MM.1S (cell line): Measurements from ENCODE around the gene SPCS2.

Source experiments
- DNase-seq: peaks from one replicate; pipeline ENCODE4 v3.0.0-alpha.2; 2015
- H2AFZ ChIP-seq: fragments of 300-600 bp; sonication (generic); 2 replicates; pipeline ENCODE4 v1.6.0; 2016; ENCODE audit warnings: antibody characterized with exemption, low read length
- H3F3A ChIP-seq: fragments of 300-600 bp; sonication (generic); 2 replicates; pipeline ENCODE4 v1.6.1; 2016; ENCODE audit warnings: mild to moderate bottlenecking, antibody characterized with exemption, low read length, moderate library complexity, mixed read lengths; ENCODE audit not compliant: insufficient read depth
- H3K27ac ChIP-seq: fragments of 300-600 bp; sonication (generic); 2 replicates; pipeline ENCODE4 v1.5.1; 2016; ENCODE audit warnings: mild to moderate bottlenecking, low read length
- H3K27me3 ChIP-seq: fragments of 300-600 bp; sonication (generic); replicated peaks from 2 replicates; pipeline ENCODE4 v1.6.0; 2016; ENCODE audit warnings: low read length; ENCODE audit not compliant: insufficient read depth
- H3K36me3 ChIP-seq: fragments of 300-600 bp; sonication (generic); replicated peaks from 2 replicates; pipeline ENCODE4 v1.6.1; 2016; ENCODE audit warnings: mild to moderate bottlenecking, low read length, mixed read lengths; ENCODE audit not compliant: insufficient read depth
- H3K4me1 ChIP-seq: fragments of 300-600 bp; sonication (generic); 2 replicates; pipeline ENCODE4 v1.6.1; 2016; ENCODE audit warnings: low read length, mixed read lengths
- H3K4me2 ChIP-seq: fragments of 300-600 bp; sonication (generic); 2 replicates; pipeline ENCODE4 v1.6.0; 2016; ENCODE audit warnings: low read depth, low read length
- H3K4me3 ChIP-seq: fragments of 300-600 bp; sonication (generic); 2 replicates; pipeline ENCODE4 v1.5.1; 2016; ENCODE audit warnings: low read length, mixed read lengths
- H3K79me2 ChIP-seq: fragments of 300-600 bp; sonication (generic); 2 replicates; pipeline ENCODE4 v1.6.1; 2016; ENCODE audit warnings: mixed run types, low read length, mixed read lengths
- H3K9ac ChIP-seq: fragments of 300-600 bp; sonication (generic); 2 replicates; pipeline ENCODE4 v1.6.1; 2016; ENCODE audit warnings: low read length, mixed read lengths
- H3K9me2 ChIP-seq: fragments of 300-600 bp; sonication (generic); replicated peaks from 2 replicates; pipeline ENCODE4 v1.6.1; 2016; ENCODE audit warnings: mild to moderate bottlenecking, low read length, mixed read lengths; ENCODE audit not compliant: insufficient read depth
- H3K9me3 ChIP-seq: fragments of 300-600 bp; sonication (generic); replicated peaks from 2 replicates; pipeline ENCODE4 v1.6.1; 2016; ENCODE audit warnings: mild to moderate bottlenecking, low read length, mixed read lengths; ENCODE audit not compliant: insufficient read depth
- H4K20me1 ChIP-seq: fragments of 300-600 bp; sonication (generic); 2 replicates; pipeline ENCODE4 v1.6.1; 2016; ENCODE audit warnings: mild to moderate bottlenecking, low read length, moderate library complexity, mixed read lengths; ENCODE audit not compliant: insufficient read depth
- CTCF ChIP-seq: fragments of 300-600 bp; sonication (generic); IDR thresholded peaks from 2 replicates; pipeline ENCODE4 v1.5.1; 2016; ENCODE audit warnings: antibody characterized with exemption, low read length, mixed read lengths
- EZH2 ChIP-seq: fragments of 300-600 bp; sonication (generic); optimal IDR thresholded peaks from 2 replicates; pipeline ENCODE3; 2017; ENCODE audit warnings: low read depth, mild to moderate bottlenecking, antibody characterized with exemption, low read length, mixed read lengths
- EZH2phosphoT487 ChIP-seq: fragments of 300-600 bp; sonication (generic); IDR thresholded peaks from 2 replicates; pipeline ENCODE4 v1.6.1; 2018; ENCODE audit warnings: antibody characterized with exemption, low read length

SPCS2 gene

GRCh38 chr11:75022759-75023396 lies 73.8 kb downstream of the SPCS2 start:
- no peaks in the 10 kb centered on the region for H3K9me2 ChIP-seq
- H3K79me2 ChIP-seq, result no peaks in the 10 kb centered on the region
- no peaks in the 10 kb centered on the region for H4K20me1 ChIP-seq
- H3K9ac ChIP-seq, result no peak overlapping the region
- no peak overlapping the region for H2AFZ ChIP-seq
- TF ChIP-seq EZH2phosphoT487 (no peak), CTCF (peak; percentile 98), EZH2 (no peak)
- H3K4me2 ChIP-seq, result no peak overlapping the region
- H3K4me3 ChIP-seq, result no peak overlapping the region
- no peaks in the 10 kb centered on the region for H3F3A ChIP-seq
- no peaks in the 10 kb centered on the region for H3K9me3 ChIP-seq
- H3K27ac ChIP-seq, result no peak overlapping the region
- H3K4me1 ChIP-seq, result no peaks in the 10 kb centered on the region
- H3K27me3 ChIP-seq, result no peaks in the 10 kb centered on the region
- H3K36me3 ChIP-seq, result no peaks in the 10 kb centered on the region
- DNase-seq, result peak; percentile 65

DNA sequence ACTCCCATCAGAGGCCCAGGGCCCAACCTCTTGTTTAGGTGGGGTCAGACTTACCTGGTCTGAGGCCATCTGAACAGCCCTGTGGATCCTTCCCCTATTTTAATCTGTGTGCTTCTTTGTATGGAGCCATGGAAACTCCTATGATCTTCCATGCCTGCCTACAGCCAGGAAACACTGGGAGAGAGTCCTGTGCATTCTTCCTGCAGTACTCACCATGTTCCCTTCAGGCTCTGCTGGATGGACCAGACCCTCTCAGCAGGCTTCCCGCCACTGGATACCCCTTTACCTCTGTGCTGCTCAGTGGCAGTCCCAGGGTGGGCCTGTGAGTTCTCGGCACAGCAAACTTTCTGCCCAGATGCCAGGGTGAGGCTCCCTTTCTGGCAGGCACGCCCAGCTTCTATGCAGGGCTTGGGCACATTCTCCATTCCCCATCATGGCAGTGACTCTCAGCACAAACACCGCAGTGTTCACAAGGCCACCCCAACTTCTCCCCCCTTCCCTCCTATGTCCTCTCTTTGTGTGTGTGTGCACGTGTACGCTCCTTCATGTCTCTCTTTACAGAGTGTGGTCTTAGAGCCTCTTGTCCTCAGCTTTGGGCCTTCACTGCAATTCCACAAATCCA lies 74.5 kb downstream of the SPCS2 start:
- Histone ChIP-seq H3K9ac (no peak overlapping the region), H3K36me3 (no peaks in the 10 kb centered on the region), H3K4me2 (no peak overlapping the region), H3K9me2 (no peaks in the 10 kb centered on the region), H3K79me2 (no peaks in the 10 kb centered on the region), H3K4me3 (no peak overlapping the region), H3K9me3 (no peaks in the 10 kb centered on the region), H3K4me1 (no peaks in the 10 kb centered on the region), H3K27ac (no peak overlapping the region), H4K20me1 (no peaks in the 10 kb centered on the region), H3K27me3 (no peaks in the 10 kb centered on the region), H3F3A (no peaks in the 10 kb centered on the region), H2AFZ (no peak overlapping the region)
- DNase-seq, result no peak
- no peak for TF ChIP-seq CTCF

GRCh38 chr11:75024068-75024449 lies 75.0 kb downstream of the SPCS2 start:
- Histone ChIP-seq H3K9ac (no peak overlapping the region), H3K27ac (no peak overlapping the region), H3K4me2 (no peak overlapping the region), H3K4me1 (no peaks in the 10 kb centered on the region), H3F3A (no peaks in the 10 kb centered on the region), H2AFZ (no peak overlapping the region), H3K4me3 (no peak overlapping the region), H4K20me1 (no peaks in the 10 kb centered on the region), H3K9me3 (no peaks in the 10 kb centered on the region), H3K79me2 (no peaks in the 10 kb centered on the region), H3K9me2 (no peaks in the 10 kb centered on the region), H3K27me3 (no peaks in the 10 kb centered on the region), H3K36me3 (no peaks in the 10 kb centered on the region)
- TF ChIP-seq EZH2phosphoT487 (no peak), EZH2 (no peak)
- DNase-seq, result no peak

GRCh38 chr11:75024764-75025211 lies 75.7 kb downstream of the SPCS2 start:
- H3K27ac ChIP-seq, result no peak overlapping the region
- no peak for TF ChIP-seq EZH2
- no peak for TF ChIP-seq EZH2phosphoT487
- no peak for TF ChIP-seq CTCF
- no peaks in the 10 kb centered on the region for H3K9me3 ChIP-seq
- H3K9me2 ChIP-seq, result no peaks in the 10 kb centered on the region
- no peaks in the 10 kb centered on the region for H4K20me1 ChIP-seq
- H3K4me1 ChIP-seq, result no peaks in the 10 kb centered on the region
- H3K79me2 ChIP-seq, result no peaks in the 10 kb centered on the region
- H3K36me3 ChIP-seq, result no peaks in the 10 kb centered on the region
- H3F3A ChIP-seq, result no peaks in the 10 kb centered on the region
- DNase-seq, result no peak
- no peaks in the 10 kb centered on the region for H3K27me3 ChIP-seq
- no peak overlapping the region for H3K4me3 ChIP-seq
- H2AFZ ChIP-seq, result no peak overlapping the region
- H3K9ac ChIP-seq, result no peak overlapping the region
- no peak overlapping the region for H3K4me2 ChIP-seq
